Stimulated activated CD4-positive, alpha-beta T cell treated with anti-CD3 and anti-CD28 coated beads, TNF-alpha, amount 100 ng/mL, for 1 hour (primary cell): ENCODE data around the gene DPEP2NB.
"Not testable (repeated sequence)": the region's sequence is repeated elsewhere in the genome, so short reads cannot be mapped to it uniquely, and the experiment has no call there.

Experiments
- DNase-seq, 3 donors: peaks; one replicate each; pipeline ENCODE4 v3.0.0-alpha.2; 2020; ENCODE audit warnings: low read depth in 3 of 3, low spot score in 1 of 3

DPEP2NB gene

GRCh38 chr16:68015681-68016080 lies at the start of gene DPEP2NB:
Gene DPEP2NB, minus strand, starts transcription at chr16:68015911. Its CDS starts 141 bp downstream, at chr16:68015770.
- no peak for DNase-seq

DNA sequence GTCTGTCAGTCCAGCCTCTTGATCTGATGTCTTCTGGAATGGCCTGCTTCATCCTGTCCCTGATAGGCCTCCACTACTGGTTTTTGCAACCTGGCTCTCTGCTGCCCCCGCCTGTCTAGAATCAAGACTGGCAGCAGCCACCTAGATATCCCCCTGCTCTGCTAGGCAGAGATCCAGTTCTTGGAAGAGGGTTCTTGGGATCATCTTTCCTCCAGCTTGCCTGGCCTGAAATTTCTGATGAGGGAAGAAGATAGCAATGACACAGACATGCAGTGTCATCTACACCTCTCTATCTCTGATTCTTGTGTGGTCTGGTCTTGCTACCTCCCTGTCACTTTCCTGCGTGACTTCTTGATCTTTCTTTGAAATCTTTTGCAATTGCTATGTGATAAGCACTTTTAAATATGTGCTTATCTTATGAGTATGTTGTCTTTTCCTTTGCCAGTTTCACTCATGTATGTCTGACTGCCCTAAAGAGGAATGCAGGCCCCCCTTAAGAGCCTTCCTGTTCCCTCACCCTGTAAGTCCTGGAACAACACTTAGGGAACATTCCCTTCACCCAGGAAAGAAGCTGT lies 49.2 kb upstream of the DPEP2NB start:
- peak; percentile 31 to 50 (median 38) for DNase-seq

DNA sequence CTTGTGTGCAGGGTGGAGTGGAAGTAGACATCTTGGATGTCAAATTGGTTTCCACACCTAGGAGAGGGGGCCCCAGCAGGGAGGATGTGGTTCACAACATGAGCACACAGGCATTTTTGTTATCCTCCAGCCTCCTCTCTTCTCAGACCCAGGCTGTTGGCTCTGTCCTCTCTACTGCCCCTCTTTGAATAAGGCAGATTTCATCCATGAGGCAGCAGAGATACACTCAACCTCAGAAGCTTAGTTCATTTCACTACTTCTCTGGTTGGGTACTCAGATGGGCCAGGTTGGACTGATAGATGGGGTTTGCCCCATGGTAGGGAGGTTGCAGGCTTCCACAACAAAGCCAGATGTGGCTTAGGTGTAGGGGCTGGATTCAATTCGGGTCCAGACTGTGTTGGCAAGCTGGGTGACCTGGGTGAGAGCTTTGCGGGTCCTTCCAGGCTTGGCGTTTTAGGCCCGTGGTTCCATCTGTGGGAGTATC lies 47.2 kb upstream of the DPEP2NB start:
- no peak for DNase-seq

GRCh38 chr16:68061396-68061795 lies 45.7 kb upstream of the DPEP2NB start:
- DNase-seq = no peak

GRCh38 chr16:68059804-68060203 lies 44.1 kb upstream of the DPEP2NB start:
- DNase-seq = no peak

GRCh38 chr16:68055395-68055794 lies 39.7 kb upstream of the DPEP2NB start:
- no peak for DNase-seq

DNA sequence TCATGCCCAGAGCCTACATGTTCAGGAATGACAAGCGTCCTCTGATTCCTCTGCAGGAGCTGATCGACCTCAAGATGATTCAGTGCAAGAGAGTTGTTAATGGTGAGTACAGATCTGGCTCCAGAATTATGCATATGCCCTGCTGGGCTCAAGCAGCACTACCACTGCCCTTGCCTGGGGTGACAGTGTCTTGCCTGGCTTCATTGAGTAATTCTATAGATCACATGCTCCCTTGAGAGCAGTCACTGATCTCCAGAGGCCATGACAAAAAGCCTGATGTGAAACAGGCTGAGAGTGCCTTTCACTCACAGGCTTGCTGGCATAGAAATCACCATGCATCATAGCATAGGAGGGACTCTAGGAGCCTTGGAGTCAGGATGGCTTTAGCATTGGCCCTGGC lies 33.7 kb upstream of the DPEP2NB start:
- DNase-seq = no peak

GRCh38 chr16:68047987-68048386 lies 32.3 kb upstream of the DPEP2NB start:
- no peak for DNase-seq

GRCh38 chr16:68046106-68046505 lies 30.4 kb upstream of the DPEP2NB start:
- no peak for DNase-seq

- no peak for DNase-seq
Observed at GRCh38 chr16:68041783-68042182, 26.1 kb upstream of the DPEP2NB start.

DNA sequence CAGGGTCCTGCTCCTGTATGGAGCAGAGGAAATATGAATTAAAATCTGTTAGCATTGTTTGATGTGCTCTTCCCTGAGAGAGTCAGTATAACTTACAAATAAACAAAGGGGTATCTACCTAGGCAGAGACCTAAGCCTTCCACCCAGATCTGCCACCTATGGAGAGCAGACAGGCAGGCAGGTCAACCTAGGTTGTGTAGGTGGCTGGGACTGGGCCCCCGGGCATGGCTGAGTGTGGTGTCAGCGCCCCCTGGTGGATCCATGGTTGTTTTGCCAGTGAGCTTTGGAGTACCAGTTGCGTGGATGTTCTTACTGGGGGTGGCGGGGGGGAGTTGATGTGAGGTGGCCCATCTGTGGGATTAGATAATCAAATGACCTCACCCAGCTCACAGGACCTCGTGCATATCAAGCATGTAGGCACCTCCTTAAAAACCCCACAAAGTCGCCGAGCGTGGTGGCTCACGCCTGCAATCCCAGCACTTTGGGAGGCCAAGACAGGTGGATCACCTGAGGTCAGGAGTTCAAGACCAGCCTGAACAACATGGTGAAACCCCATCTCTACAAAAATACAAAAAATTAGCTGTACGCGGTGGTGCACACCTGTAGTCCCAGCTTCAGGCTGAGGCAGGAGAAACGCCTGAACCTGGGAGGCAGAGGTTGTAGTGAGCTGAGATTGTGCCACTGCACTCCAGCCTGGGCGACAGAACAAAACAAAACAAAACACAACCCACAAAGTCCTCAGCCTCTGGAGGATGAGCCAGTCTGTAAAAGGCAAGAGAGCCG lies 25.0 kb upstream of the DPEP2NB start:
- DNase-seq = peak; percentile 76 to 86 (median 85)

GRCh38 chr16:68037841-68038597 lies 22.3 kb upstream of the DPEP2NB start:
- DNase-seq = no peak

DNA sequence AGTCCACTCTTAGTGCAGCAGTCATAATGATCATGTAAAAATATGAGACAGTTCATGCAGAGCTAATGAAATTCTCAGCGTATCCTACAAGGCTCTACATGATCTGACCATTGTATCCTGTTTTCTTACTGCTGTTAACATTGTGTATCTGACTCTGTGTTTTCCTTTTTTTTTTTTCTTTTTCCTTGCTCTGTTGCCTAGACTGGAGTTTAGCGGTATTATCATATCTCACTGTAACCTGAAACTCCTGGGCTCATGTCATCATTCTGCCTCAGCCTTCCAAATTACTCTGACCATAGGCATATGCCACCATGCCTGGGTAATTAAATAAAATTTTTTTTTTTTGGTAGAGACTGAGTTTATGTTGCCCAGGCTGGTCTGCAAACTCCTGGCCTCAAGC lies 19.5 kb upstream of the DPEP2NB start:
- no peak for DNase-seq

DNA sequence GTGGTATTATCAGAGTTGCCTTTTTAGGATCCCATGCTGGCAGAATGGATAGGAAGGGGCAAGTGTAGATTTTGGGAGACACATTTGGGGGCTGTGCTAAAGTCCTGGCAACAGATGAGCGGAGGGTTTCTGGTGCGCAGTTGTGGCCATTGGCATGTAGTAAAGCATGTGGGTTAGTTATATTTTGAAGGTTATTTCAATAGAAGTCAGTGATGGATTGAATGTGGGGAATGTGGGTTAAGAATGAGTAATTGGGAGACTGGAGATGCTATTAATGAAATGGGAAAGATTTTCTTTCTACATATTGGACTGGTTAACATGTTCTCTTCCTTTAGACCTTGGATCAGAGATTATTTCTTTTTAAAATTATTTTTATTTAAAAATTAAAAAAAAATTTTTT lies 17.4 kb upstream of the DPEP2NB start:
- DNase-seq = no peak

DNA sequence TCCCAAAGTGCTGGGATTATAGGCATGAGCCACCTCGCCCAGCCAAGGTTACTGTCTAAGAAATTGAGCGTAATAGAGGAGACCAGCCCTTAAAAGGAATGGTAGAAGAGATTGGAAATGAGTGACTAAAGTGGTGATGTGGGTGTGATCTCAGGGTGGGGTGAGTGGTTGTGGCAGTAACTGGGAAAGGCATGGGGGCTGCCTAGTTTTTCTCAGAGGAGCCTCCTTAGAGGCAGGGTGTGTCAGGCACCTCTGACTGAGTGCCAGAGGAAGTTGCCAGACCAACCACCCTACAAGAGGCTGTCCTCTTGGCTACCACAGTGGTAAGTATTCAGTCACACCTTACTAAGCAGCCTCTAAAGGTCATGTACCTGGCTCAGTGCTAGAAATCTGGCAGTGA lies 16.2 kb upstream of the DPEP2NB start:
- no peak for DNase-seq

- not testable (repeated sequence) for DNase-seq
Observed at GRCh38 chr16:68030108-68030507, 14.4 kb upstream of the DPEP2NB start.

- no peak for DNase-seq
Observed at GRCh38 chr16:68028996-68029395, 13.3 kb upstream of the DPEP2NB start.

DNA sequence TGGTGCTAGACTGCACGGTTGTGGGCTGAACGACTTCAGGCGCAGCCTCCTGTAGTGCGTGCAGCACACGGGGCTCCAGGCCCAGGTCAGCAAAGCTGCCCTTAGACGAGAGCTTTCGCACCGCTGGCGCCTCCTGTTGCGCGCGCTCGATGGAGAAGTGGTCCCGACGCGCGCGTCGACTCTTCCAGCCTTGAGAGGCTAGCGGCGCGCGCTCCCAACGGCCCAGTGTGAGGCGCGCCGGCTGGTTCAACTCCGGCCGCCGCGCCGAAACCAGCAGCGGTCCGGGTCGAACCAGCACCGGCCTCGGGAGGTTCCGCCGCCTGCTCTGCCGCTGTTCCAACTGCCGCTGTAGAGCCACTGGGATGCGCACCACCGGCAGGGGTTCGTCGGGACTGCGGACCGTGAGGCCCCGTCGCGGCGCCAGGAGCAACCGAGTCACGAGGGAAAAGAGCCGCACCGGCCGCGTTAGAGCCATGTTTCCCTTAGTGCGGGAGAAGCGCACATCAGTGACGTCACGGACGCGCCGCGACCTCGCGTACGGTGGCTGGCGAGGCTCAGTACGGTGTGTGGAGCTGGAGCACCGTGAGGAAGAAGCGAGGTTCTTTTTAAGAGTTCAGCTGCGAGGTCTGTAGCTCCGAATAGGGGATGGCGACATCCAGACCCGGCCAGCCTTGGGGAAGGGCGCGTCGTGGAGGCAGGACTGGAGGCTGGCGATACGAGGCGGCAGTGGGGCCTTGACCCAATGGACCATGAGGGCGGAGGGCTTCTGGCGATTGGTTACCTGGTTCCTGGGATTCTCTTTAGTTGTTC lies 7.2 kb upstream of the DPEP2NB start, which contains the start of the genes DDX28 and DUS2:
Gene DDX28 (minus strand): TSS at position 505 of the 810 bp plus-strand sequence. CDS start 30 bp downstream, at position 475.
Gene DUS2 (plus strand): TSS at position 557 of the 810 bp plus-strand sequence. CDS start 14,740 bp downstream, outside the sequence.
- DNase-seq = peak; percentile 75 to 94 (median 89)

DNA sequence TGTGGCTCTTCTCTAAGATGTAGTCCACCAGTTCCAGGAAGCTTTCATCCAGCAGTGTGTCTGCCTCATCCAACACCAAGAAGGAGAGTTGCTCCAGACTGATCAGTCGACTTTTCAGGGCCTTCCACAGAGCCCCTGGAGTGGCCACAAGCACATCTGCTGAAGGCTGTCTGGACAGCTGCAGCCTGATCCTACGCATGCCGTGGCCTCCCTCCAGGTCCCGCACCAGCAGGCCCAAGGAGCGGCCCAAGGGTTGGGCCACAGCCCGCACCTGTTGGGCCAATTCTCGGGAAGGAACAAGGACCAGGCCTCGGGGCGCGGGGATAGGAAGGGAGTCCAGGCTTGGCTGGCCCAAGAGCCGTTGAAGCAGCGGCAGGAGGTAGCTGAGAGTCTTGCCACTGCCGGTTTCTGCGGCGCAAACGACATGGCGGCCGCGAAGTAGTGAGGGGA lies 6.6 kb upstream of the DPEP2NB start:
- DNase-seq = no peak

DNA sequence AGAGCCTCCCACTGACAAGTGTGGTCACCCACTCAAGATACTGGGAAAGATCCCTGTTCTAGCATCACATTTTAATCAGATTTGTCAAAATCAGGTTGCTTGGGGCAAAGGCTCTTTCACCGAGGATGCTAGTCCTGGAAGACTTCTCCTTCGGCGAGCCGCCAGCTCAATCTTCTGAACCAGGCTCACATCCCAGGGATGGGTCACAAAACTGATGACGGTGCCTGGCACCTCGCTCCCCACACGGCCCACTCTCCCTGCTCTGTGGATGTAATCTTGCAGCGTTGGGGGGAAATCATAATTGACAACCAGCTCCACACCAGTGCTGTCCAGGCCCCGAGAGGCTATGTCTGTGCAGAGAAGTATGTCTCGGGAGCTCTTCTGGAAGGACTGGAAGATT lies 5.8 kb upstream of the DPEP2NB start:
- no peak for DNase-seq
